A673 (cell line): ENCODE measurements around the gene TMPRSS7. TPM values are rescaled to one million over a fixed set of nuclear protein-coding genes. Genes with fewer than 3 reads are reported as not detected.

Experiments
- BruUV-seq: library from RNA; stranded (reverse); fragments of 400-500 nt; replicated peaks from 2 replicates; lab custom pipeline; 2021; lab: Mats Ljungman, UMichigan
- CTCF ChIA-PET: fragments of 300-600 bp; sonication (Branson Sonifier 250); formaldehyde crosslinking; loops from one replicate; lab custom pipeline; 2022; ENCODE audit warnings: antibody characterized with exemption; lab: Charles Lee
- POLR2A ChIA-PET: fragments of 300-600 bp; sonication (Branson Sonifier 250); formaldehyde crosslinking; loops from one replicate; lab custom pipeline; 2022; ENCODE audit warnings: antibody characterized with exemption; ENCODE audit not compliant: low non-redundant PET; lab: Charles Lee
- DNase-seq: peaks from one replicate; pipeline ENCODE4 v3.0.0-alpha.2; 2015; ENCODE audit warnings: low spot score
- H3K27ac ChIP-seq: fragments of 200-600 bp; sonication (generic); 2 replicates; pipeline ENCODE4 v1.5.1; 2016; ENCODE audit warnings: mixed run types, low read depth, mild to moderate bottlenecking, mixed read lengths, antibody characterized with exemption, low read length; ENCODE audit not compliant: poor library complexity, severe bottlenecking
- H3K27me3 ChIP-seq: fragments of 200-600 bp; sonication (generic); replicated peaks from 2 replicates; pipeline ENCODE4 v1.6.1; 2017; ENCODE audit warnings: mixed run types, low read depth, mild to moderate bottlenecking, mixed read lengths, antibody characterized with exemption, low read length; ENCODE audit not compliant: insufficient read depth, poor library complexity
- H3K36me3 ChIP-seq: fragments of 200-600 bp; sonication (generic); 2 replicates; pipeline ENCODE4 v1.6.1; 2016; ENCODE audit warnings: mixed run types, mild to moderate bottlenecking, mixed read lengths, antibody characterized with exemption, low read length; ENCODE audit not compliant: insufficient read depth, poor library complexity, severe bottlenecking
- H3K4me1 ChIP-seq: fragments of 200-600 bp; sonication (generic); 2 replicates; pipeline ENCODE4 v1.6.1; 2017; ENCODE audit warnings: mixed run types, mild to moderate bottlenecking, mixed read lengths, antibody characterized with exemption, low read length; ENCODE audit not compliant: insufficient read depth, poor library complexity, severe bottlenecking
- H3K4me3 ChIP-seq: fragments of 200-600 bp; sonication (generic); 2 replicates; pipeline ENCODE4 v1.5.1; 2016; ENCODE audit warnings: low read depth, mixed run types, mild to moderate bottlenecking, mixed read lengths, low read length; ENCODE audit not compliant: poor library complexity, severe bottlenecking
- H3K9me3 ChIP-seq: fragments of 200-600 bp; sonication (generic); 2 replicates; pipeline ENCODE4 v1.6.1; 2016; ENCODE audit warnings: mixed run types, low read depth, mild to moderate bottlenecking, mixed read lengths, antibody characterized with exemption, low read length; ENCODE audit not compliant: poor library complexity, severe bottlenecking
- EZH2 ChIP-seq: fragments of 200-600 bp; sonication (generic); IDR thresholded peaks from 2 replicates; pipeline ENCODE4 v1.6.1; 2017; ENCODE audit warnings: borderline replicate concordance, low read depth, mild to moderate bottlenecking, mixed read lengths, antibody characterized with exemption, low read length; ENCODE audit not compliant: poor library complexity, severe bottlenecking
- intact Hi-C: fragments of 100-400 bp; cut with micrococcal nuclease; formaldehyde crosslinking; loops from one replicate; pipeline ENCODE4 v1.10.0; 2022; ENCODE audit not compliant: unreplicated experiment
- total RNA-seq: library from RNA; stranded (reverse); gene quantifications from 2 replicates; pipeline ENCODE4 v1.2.3, GENCODE V29; 2021
- TF ChIP-seq, protein P1 (sequence below): fragments of 300-800, 200-600 bp; sonication (generic); conservative IDR thresholded peaks from 2 replicates; pipeline ENCODE4 v1.5.1; 2017; ENCODE audit warnings: low read depth, mild to moderate bottlenecking, antibody characterized with exemption, low read length, moderate library complexity, mixed read lengths

Gene TMPRSS7
- total RNA-seq, 1 experiment from 2014 or later: not detected

DNA sequence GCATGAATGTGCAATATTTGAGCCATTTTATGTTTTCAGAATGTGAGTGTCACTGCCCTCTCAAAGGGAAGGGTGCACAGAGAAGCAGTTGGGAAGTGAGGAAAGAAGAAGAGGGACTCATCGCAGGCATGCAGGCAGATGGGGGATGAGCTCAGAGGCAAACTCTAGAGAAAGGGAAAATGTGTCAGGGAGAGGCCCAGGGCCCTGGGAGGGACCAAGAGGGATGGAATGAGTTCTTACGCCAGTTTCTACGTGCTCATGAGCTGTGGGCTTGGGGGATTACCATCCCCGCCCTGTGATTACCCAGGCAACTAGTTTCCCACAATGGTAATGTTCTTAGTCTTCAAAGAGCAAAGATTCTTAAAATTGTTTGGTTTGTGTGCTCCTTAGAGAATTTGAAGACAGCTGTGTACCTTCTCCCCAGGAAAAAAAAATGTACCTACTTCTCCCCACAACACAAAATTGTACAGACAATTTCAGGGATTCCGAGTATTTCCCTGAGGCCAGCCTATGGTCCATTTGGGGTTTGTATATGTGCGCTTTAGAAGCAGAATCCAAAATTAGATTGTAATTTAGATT is 80.7 kb downstream of the TMPRSS7 start:
- Histone ChIP-seq H3K9me3 (no peaks in the 10 kb centered on the region), H3K27ac (no peak overlapping the region), H3K4me1 (no peaks in the 10 kb centered on the region), H3K36me3 (no peaks in the 10 kb centered on the region), H3K4me3 (no peak overlapping the region), H3K27me3 (no peaks in the 10 kb centered on the region)
- POLR2A ChIA-PET: no interaction called here
- no peak for TF ChIP-seq EZH2
- TF ChIP-seq, protein P1, sequence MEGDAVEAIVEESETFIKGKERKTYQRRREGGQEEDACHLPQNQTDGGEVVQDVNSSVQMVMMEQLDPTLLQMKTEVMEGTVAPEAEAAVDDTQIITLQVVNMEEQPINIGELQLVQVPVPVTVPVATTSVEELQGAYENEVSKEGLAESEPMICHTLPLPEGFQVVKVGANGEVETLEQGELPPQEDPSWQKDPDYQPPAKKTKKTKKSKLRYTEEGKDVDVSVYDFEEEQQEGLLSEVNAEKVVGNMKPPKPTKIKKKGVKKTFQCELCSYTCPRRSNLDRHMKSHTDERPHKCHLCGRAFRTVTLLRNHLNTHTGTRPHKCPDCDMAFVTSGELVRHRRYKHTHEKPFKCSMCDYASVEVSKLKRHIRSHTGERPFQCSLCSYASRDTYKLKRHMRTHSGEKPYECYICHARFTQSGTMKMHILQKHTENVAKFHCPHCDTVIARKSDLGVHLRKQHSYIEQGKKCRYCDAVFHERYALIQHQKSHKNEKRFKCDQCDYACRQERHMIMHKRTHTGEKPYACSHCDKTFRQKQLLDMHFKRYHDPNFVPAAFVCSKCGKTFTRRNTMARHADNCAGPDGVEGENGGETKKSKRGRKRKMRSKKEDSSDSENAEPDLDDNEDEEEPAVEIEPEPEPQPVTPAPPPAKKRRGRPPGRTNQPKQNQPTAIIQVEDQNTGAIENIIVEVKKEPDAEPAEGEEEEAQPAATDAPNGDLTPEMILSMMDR: no peak
- DNase-seq: no peak
- BruUV-seq: no TSS peak
- CTCF ChIA-PET: no interaction called here
- intact Hi-C loops: no loop called here

- Histone ChIP-seq H3K9me3 (no peaks in the 10 kb centered on the region), H3K27me3 (no peaks in the 10 kb centered on the region), H3K4me3 (no peak overlapping the region), H3K36me3 (no peaks in the 10 kb centered on the region), H3K4me1 (no peaks in the 10 kb centered on the region), H3K27ac (no peak overlapping the region)
- POLR2A ChIA-PET: no interaction called here
- CTCF ChIA-PET: no interaction called here
- no peak for DNase-seq
- TF ChIP-seq EZH2: no peak
- TF ChIP-seq, protein P1: no peak
- BruUV-seq: no TSS peak
- intact Hi-C loops: no loop called here
Measured at GRCh38 chr3:112115806-112116383, 81.4 kb downstream of the TMPRSS7 start.

DNA sequence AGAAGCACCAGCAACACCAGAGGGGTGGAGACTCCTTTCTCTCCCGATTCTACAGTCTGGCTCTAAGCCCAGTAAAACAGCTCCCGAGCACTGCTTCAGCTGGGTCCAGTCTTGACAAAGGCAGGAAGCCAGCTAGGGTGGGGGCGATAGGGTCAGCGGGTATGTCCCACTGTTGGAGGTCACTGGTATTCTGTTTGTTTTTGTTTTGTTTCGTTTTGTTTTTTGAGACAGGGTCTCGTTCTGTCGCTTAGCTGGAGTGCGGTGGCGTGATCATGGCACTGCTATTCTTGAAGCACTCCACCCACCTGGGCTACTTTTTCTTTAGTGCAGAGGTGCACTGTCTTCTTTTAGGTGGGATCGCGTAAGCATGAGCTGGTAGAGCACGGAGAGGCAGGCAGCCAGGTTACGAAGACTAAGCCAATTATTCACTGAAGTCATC is 82.2 kb downstream of the TMPRSS7 start:
- intact Hi-C loops: no loop called here
- no peaks in the 10 kb centered on the region for H3K4me1 ChIP-seq
- CTCF ChIA-PET: interaction anchor here (0.6 kb wide), 1 partner anchor 170 kb away, joined by 3 read pairs; no protein-coding TSS in a partner anchor
- H3K4me3 ChIP-seq: no peak overlapping the region
- POLR2A ChIA-PET: no interaction called here
- H3K9me3 ChIP-seq: no peaks in the 10 kb centered on the region
- no peak for DNase-seq
- TF ChIP-seq, protein P1: no peak
- no peak for TF ChIP-seq EZH2
- no peak overlapping the region for H3K27ac ChIP-seq
- no TSS peak for BruUV-seq
- H3K27me3 ChIP-seq: no peaks in the 10 kb centered on the region
- no peaks in the 10 kb centered on the region for H3K36me3 ChIP-seq
